ENCODE data around the gene MBD6.

DNA sequence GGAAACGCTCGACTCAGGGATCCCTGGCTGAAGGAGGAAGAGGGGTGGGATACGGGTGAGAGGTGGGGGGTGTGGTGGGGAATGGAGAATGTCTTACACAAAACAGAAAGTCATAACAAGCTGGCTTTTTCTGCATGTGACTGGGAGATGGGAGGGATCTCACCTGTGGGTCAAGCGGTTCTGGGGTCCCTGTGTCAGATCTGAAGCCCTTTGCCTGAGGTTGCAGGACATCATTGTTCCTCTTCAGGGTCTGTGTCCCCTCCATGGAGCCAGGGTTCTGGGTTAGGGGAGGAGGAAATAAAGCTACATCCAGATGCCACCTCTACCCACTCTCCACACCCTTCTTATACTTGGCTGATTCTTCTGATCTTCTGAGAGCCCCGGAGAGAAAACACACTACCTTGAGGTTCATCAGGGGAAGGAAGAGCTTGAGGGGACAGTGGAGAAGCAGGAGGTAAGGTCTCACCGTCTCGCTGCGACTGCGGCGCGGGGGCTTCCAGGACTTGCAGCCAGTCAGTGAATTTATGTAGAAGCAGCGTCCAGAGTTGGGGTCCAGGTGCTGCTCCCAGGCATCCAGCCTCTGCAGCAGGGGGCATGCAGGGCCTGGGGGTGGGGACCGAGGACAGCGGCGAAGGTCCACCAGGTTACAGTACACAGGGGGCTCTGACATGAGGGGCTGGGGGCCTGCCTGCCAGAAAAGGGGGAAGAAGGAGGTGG, 45.5 kb upstream of the MBD6 start:
- TF ChIP-seq YY1 (IDR thresholded peaks at IDR 0.05; ENCODE audit: insufficient read depth, insufficient read length) (no peak), SUZ12 (IDR thresholded peaks at IDR 0.05; ENCODE audit: extremely low read depth, insufficient read depth, insufficient read length) (no peak)
